Progenitor cell of endocrine pancreas (in vitro differentiated cells): ENCODE measurements around the gene KRT76. TPM values are rescaled to one million over a fixed set of nuclear protein-coding genes. Genes with fewer than 3 reads are reported as not detected.

Experiments used
- DNase-seq: peaks from one replicate; pipeline ENCODE4 v3.0.0; 2021; ENCODE audit warnings: low spot score; ENCODE audit not compliant: unreplicated experiment
- H3K27ac Mint-ChIP-seq: 2 replicates; pipeline ENCODE4 v1.8.0; 2021; ENCODE audit warnings: mild to moderate bottlenecking, moderate library complexity, mixed read lengths
- H3K27me3 Mint-ChIP-seq: 2 replicates; pipeline ENCODE4 v1.8.0; 2021; ENCODE audit warnings: mixed read lengths
- H3K36me3 Mint-ChIP-seq: 2 replicates; pipeline ENCODE4 v1.8.0; 2022; ENCODE audit warnings: mixed read lengths; ENCODE audit not compliant: insufficient read depth
- H3K4me1 Mint-ChIP-seq: 2 replicates; pipeline ENCODE4 v1.8.0; 2021; ENCODE audit warnings: low read depth, mixed read lengths
- H3K4me3 Mint-ChIP-seq: 2 replicates; pipeline ENCODE4 v1.8.0; 2021; ENCODE audit warnings: low read depth, mild to moderate bottlenecking, moderate library complexity, mixed read lengths
- H3K9me3 Mint-ChIP-seq: 2 replicates; pipeline ENCODE4 v1.8.0; 2021; ENCODE audit warnings: low read depth, mixed read lengths
- long read RNA-seq: library from polyadenylated mRNA; unstranded; transcript quantifications from one replicate; pipeline ENCODE4 v2.0.0, GENCODE V29; 2020
- total RNA-seq: library from RNA; stranded (reverse); gene quantifications from 2 replicates; pipeline ENCODE4 v1.2.1, GENCODE V29; 2021
- TF ChIP-seq, protein P1 (sequence below): fragments of 200-600 bp; sonication (generic); IDR thresholded peaks from one replicate; pipeline ENCODE4 v1.5.0; 2021; ENCODE audit warnings: antibody characterized with exemption, mild to moderate bottlenecking; ENCODE audit not compliant: unreplicated experiment

Gene KRT76
- not detected in 2 replicates for total RNA-seq
- long read RNA-seq: 0 reads

DNA sequence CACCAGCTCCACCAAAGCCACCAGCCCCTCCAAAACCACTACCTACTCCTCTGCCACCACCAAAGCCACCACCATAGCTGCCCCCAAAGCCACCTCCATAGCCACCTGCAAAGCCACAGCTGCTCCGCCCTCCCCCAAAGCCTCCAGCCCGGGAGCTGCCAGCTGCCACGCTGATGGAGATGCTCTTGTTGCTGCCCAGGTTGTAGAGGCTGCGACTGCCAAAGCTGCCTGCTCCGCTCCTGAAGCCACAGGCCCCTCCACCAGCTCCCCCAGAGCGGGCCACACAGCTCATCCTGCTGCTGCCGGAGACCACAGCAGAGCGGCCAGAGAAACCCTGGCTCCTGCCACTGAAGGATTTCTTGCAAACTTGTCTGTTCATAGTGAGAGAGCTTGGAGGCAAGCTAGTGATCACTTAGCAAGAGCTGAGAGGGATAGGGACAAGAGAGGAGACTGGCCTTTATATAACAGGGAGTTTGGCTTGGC lies at the start of gene KRT76:
TSS of gene KRT76 (minus strand) at position 433 of the 483 bp plus-strand sequence. CDS start at position 379, 54 bp downstream.
- Mint-ChIP-seq H3K27ac (no peak within 1 kb of the TSS), H3K4me1 (no peaks in the 10 kb centered on the region), H3K36me3 (no peaks in the 10 kb centered on the region), H3K27me3 (peaks cover 56% of the 10 kb centered on the region), H3K4me3 (no peak within 1 kb of the TSS), H3K9me3 (no peaks in the 10 kb centered on the region)
- TF ChIP-seq, protein P1, sequence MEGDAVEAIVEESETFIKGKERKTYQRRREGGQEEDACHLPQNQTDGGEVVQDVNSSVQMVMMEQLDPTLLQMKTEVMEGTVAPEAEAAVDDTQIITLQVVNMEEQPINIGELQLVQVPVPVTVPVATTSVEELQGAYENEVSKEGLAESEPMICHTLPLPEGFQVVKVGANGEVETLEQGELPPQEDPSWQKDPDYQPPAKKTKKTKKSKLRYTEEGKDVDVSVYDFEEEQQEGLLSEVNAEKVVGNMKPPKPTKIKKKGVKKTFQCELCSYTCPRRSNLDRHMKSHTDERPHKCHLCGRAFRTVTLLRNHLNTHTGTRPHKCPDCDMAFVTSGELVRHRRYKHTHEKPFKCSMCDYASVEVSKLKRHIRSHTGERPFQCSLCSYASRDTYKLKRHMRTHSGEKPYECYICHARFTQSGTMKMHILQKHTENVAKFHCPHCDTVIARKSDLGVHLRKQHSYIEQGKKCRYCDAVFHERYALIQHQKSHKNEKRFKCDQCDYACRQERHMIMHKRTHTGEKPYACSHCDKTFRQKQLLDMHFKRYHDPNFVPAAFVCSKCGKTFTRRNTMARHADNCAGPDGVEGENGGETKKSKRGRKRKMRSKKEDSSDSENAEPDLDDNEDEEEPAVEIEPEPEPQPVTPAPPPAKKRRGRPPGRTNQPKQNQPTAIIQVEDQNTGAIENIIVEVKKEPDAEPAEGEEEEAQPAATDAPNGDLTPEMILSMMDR: no peak
- no peak for DNase-seq

DNA sequence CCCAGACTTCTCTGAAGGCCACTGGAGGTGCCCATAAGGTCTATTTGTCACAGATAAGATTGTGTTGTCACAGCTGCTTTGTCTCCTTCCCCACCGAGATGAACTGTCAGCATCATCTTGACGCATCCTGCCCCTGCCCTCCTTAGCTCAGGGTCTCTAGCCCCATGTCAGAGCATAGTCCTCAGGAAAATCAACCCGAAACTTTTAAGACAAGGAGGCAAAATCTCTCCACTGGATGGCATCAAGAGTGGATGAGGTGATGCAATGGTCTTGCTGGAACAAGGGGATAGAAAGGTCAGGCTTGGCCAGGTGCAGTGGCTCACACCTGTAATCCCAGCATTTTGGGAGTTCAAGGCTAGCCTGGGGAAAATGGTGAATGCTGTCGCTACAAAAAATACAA lies 48.8 kb upstream of the KRT76 start:
- no peak overlapping the region for H3K4me3 Mint-ChIP-seq
- peaks cover 7% of the 10 kb centered on the region for H3K4me1 Mint-ChIP-seq
- TF ChIP-seq, protein P1: no peak

DNA sequence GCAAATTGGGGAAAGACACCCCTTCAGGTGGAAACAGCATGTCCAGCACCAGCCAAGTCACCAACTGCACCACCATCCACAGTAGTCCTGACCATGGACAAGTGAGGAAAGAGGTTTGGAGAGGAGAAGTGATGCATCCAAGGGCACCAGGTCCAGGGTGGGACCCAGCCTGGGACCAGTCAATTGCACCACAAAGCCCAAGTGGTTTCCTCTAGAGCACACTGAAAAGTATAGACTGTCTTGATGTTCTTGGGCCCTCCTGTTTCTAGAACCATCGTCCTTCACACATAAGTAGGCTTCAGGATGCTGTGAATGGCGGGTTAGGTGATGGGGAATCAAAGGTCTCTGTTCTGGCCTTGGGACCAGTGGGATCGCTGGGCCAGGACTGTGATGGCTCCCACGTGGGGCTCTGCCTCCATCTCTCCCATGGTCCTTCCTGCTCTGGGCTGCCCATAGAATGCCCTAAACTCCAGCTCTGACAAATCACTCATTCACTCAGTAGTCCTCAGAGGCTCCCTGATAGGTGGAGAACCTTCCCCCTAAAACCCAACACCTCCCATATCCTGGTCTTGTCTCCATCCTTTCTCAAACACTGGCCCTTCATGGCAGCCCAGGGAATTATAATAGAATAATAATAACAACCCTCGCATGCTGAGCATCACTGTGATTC lies 47.7 kb upstream of the KRT76 start:
- DNase-seq: no peak
- H3K36me3 Mint-ChIP-seq: no peaks in the 10 kb centered on the region
- peaks cover 21% of the 10 kb centered on the region for H3K27me3 Mint-ChIP-seq
- no peak overlapping the region for H3K27ac Mint-ChIP-seq
- no peak overlapping the region for H3K4me3 Mint-ChIP-seq
- peaks cover 7% of the 10 kb centered on the region for H3K4me1 Mint-ChIP-seq
- TF ChIP-seq, protein P1: no peak
- peaks cover 3% of the 10 kb centered on the region for H3K9me3 Mint-ChIP-seq

More for the DNA sequence above, 48.8 kb upstream of the KRT76 start:
- H3K36me3 Mint-ChIP-seq: no peaks in the 10 kb centered on the region
- peaks cover 18% of the 10 kb centered on the region for H3K27me3 Mint-ChIP-seq
- H3K27ac Mint-ChIP-seq: no peak overlapping the region
- DNase-seq: no peak
- H3K9me3 Mint-ChIP-seq: peaks cover 3% of the 10 kb centered on the region

DNA sequence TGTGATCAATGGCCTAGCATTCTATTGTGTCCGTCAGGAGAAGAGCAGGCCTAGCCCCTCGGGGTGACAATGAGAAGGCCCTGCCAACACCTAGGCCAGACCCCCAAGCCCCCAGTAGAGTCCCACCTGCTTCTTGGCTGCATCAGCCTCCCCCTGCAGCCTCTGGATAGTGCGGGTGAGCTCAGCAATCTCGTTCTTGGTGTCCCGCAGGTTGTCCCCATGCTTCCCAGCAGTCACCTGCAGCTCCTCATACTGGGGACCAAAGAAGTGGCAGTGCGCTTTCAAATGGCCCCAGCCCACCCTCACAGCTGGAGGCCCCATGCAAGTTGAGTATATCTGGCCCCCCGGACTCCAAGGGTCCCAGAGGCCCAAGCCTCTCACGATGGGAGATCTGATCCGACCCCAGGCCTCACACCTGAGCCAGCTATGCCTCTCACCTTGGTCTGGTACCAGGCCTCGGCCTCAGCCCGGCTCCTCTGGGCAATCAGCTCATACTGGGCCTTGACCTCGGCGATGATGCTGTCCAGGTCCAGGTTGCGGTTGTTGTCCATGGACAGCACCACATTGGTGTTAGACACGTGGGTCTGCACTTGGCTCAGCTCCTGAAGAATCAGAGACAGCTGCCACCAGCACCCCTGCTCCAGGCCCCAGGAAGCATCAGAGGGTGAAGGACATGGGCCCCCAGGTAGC lies 46.8 kb upstream of the KRT76 start:
- TF ChIP-seq, protein P1: no peak
- peaks cover 21% of the 10 kb centered on the region for H3K27me3 Mint-ChIP-seq
- no peaks in the 10 kb centered on the region for H3K36me3 Mint-ChIP-seq
- H3K4me1 Mint-ChIP-seq: peaks cover 7% of the 10 kb centered on the region
- DNase-seq: no peak
- H3K4me3 Mint-ChIP-seq: no peak overlapping the region
- peaks cover 3% of the 10 kb centered on the region for H3K9me3 Mint-ChIP-seq
- H3K27ac Mint-ChIP-seq: no peak overlapping the region

DNA sequence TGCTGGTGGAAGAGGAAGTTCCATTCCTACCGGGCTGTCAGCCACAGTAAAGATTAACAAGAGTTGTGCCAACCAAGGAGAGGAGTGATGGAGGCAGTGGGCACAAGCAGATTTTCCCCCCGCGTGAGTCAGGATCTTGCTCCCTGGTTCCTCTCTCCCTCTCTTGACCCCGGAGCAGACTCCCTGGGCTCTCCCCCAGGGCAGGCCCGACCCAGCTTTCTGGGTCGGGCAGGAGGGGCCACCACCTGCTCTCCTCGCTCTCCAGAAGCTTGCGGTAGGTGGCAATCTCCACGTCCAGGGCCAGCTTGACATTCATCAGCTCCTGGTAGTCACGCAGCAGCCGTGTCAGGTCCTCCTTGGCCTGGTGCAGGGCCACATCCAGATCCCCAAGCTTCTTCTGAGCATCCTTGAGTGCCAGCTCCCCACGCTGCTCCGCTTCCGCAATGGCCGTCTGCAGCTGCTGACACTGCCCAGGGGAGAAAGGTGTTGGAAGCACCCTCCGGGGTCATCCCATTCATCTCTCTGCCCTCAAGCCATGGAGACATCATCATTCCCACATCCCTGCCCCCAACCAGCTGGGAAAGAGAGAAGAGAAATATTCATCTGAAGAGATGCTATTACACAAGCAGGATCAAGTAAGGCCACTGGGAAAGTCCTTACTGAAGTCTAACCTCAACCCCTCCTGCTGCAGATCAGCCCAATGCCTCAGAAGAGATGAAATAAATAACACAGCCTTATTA lies 45.8 kb upstream of the KRT76 start:
- TF ChIP-seq, protein P1: no peak
- no peak for DNase-seq
- H3K9me3 Mint-ChIP-seq: peaks cover 3% of the 10 kb centered on the region
- no peak overlapping the region for H3K4me3 Mint-ChIP-seq
- peaks cover 13% of the 10 kb centered on the region for H3K4me1 Mint-ChIP-seq
- peaks cover 24% of the 10 kb centered on the region for H3K27me3 Mint-ChIP-seq
- H3K36me3 Mint-ChIP-seq: no peaks in the 10 kb centered on the region
- H3K27ac Mint-ChIP-seq: no peak overlapping the region
